Measurements from ENCODE around the gene CHCHD3.

Gene CHCHD3

DNA sequence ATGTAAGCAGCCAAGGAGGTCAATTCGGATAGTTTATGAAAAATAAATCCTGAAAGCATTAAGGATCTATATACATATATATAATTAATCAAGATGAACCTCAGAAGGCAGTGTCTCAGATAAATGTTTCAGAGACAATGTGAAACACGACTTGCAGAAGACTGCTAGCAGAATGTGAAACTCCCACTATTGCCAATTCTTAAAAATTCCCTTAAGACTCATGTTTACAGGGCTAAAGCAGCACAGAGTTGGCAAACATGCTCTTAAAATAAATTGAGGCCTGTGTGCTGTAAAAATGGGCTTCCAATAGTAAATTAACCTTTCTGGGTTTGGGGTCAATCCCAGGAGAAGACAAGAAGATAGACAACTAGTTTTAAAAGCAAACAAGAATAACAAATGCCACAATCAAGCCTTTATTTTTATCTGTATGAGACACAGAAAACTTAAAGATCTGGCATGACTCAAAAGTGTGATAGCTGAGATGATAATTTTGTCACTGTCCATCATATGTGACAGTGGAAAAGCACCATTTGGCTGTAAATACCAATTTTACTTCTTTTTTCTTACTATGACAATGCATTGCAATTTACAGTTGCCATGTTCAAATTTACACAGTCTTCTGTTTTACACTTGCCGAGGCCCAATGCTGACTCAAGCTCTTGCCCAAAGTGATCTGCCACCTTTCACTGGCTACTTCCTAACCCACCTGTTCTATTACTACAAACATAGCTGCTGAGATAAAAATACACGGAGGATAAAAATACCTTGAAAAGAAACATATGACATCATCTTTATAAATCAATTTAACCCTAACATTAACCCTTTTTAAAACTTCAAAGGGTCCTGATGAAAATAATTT lies 78.6 kb downstream of the CHCHD3 start:
- Histone ChIP-seq H3K9me3 (ENCODE audit: control insufficient read depth, insufficient read depth, low read depth, low read length) (no peaks in the 10 kb centered on the region), H3K27ac (ENCODE audit: low read depth, low read length) (no peak overlapping the region), H3K27me3 (ENCODE audit: control insufficient read depth, insufficient read depth, low read length) (no peaks in the 10 kb centered on the region), H3K36me3 (ENCODE audit: control insufficient read depth, insufficient read depth, low read length) (no peaks in the 10 kb centered on the region), H3K9ac (ENCODE audit: low read length) (no peak overlapping the region), H3K4me1 (ENCODE audit: control insufficient read depth, insufficient read depth, low read length) (peaks cover 17% of the 10 kb centered on the region), H3K4me3 (ENCODE audit: low read depth, low read length) (no peak overlapping the region)

DNA sequence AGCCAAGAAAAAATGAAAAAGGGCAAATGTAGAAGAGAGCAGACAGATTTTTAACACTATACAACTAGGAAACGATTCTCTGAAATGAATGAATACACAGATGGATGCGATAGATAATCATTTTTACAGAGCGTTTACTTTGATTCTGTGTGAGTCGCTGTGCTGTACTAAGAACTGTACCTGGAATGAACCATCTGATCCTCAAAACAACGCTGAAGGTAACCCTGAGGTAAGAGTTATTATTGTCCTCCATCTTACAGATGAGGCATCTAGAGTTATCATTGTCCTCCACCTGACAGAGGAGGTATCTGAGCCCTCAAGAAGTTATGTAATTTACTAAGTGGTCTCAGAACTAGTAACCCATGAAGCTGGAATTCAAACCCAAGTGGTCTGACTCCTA lies 80.2 kb downstream of the CHCHD3 start:
- Histone ChIP-seq H3K9me3 (ENCODE audit: control insufficient read depth, insufficient read depth, low read depth, low read length) (no peaks in the 10 kb centered on the region), H3K4me3 (ENCODE audit: low read depth, low read length) (no peak overlapping the region), H3K27ac (ENCODE audit: low read depth, low read length) (no peak overlapping the region), H3K36me3 (ENCODE audit: control insufficient read depth, insufficient read depth, low read length) (no peaks in the 10 kb centered on the region), H3K9ac (ENCODE audit: low read length) (no peak overlapping the region), H3K4me1 (ENCODE audit: control insufficient read depth, insufficient read depth, low read length) (peaks cover 26% of the 10 kb centered on the region), H3K27me3 (ENCODE audit: control insufficient read depth, insufficient read depth, low read length) (no peaks in the 10 kb centered on the region)

DNA sequence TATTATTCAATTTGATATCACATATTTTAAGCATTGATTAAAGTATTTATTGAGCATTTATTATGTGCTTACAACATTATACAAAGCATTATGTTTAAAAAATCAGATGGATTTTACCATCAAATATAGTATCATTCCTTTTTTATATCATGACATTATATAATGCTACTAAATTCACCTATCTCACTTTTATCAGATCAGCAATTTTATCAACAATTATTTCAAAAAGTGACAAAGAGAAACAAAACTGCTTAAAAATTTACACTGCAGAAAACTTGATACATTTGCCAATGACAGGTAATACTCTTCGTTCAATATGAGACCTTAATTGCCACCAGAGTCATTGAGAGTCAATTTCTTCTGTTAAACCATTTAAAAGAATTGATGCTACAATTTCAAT lies 82.0 kb downstream of the CHCHD3 start:
- peaks cover 30% of the 10 kb centered on the region for H3K4me1 ChIP-seq (ENCODE audit: control insufficient read depth, insufficient read depth, low read length)

DNA sequence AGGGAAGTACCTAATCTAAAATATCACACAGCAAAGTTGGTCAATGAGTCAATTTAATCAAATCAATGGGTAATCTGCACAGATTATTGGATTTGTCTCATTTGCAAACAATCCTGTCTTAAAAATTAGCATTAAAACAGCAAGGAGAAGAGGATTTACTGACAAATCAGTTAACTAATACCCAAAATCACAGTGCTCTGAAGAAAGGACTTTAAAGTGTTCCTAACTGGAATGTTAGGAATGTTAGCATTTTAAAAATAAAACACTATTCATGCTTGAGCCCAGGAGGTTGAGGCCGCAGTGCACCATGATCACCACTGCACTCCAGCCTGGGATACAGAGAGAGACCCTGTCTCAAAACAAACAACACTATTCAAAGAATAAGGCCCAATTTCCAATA lies 83.1 kb downstream of the CHCHD3 start:
- Histone ChIP-seq H3K4me3 (ENCODE audit: low read depth, low read length) (no peak overlapping the region), H3K27me3 (ENCODE audit: control insufficient read depth, insufficient read depth, low read length) (no peaks in the 10 kb centered on the region), H3K36me3 (ENCODE audit: control insufficient read depth, insufficient read depth, low read length) (no peaks in the 10 kb centered on the region), H3K9me3 (ENCODE audit: control insufficient read depth, insufficient read depth, low read depth, low read length) (no peaks in the 10 kb centered on the region), H3K27ac (ENCODE audit: low read depth, low read length) (no peak overlapping the region), H3K4me1 (ENCODE audit: control insufficient read depth, insufficient read depth, low read length) (peaks cover 30% of the 10 kb centered on the region), H3K9ac (ENCODE audit: low read length) (no peak overlapping the region)

More for the DNA sequence above, 82.0 kb downstream of the CHCHD3 start:
- Histone ChIP-seq H3K9me3 (ENCODE audit: control insufficient read depth, insufficient read depth, low read depth, low read length) (no peaks in the 10 kb centered on the region), H3K9ac (ENCODE audit: low read length) (no peak overlapping the region), H3K36me3 (ENCODE audit: control insufficient read depth, insufficient read depth, low read length) (no peaks in the 10 kb centered on the region), H3K27ac (ENCODE audit: low read depth, low read length) (no peak overlapping the region), H3K27me3 (ENCODE audit: control insufficient read depth, insufficient read depth, low read length) (no peaks in the 10 kb centered on the region), H3K4me3 (ENCODE audit: low read depth, low read length) (no peak overlapping the region)

DNA sequence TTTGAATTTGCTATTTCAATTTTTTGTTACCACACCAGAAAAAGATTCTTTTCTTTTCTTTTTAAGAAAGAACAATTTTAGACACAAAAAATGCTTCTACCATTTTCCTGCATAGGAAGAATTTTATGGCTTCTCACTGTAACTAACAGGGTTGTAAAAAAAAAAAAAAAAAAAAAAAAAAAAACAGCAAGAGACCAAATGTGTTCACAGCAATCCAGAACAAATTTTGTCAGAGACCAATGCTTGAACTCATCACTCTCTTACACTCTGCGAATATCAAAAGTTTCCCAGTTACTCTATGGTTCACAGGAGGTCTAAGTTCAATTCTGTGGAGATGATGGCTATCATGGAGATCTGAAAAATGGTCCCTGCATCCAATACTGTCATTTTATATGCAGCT lies 84.4 kb downstream of the CHCHD3 start:
- no peaks in the 10 kb centered on the region for H3K27me3 ChIP-seq (ENCODE audit: control insufficient read depth, insufficient read depth, low read length)
- H3K4me1 ChIP-seq (ENCODE audit: control insufficient read depth, insufficient read depth, low read length), result peaks cover 37% of the 10 kb centered on the region
- H3K36me3 ChIP-seq (ENCODE audit: control insufficient read depth, insufficient read depth, low read length), result no peaks in the 10 kb centered on the region
- H3K9me3 ChIP-seq (ENCODE audit: control insufficient read depth, insufficient read depth, low read depth, low read length), result no peaks in the 10 kb centered on the region
- no peak overlapping the region for H3K4me3 ChIP-seq (ENCODE audit: low read depth, low read length)
- no peak overlapping the region for H3K9ac ChIP-seq (ENCODE audit: low read length)
- no peak overlapping the region for H3K27ac ChIP-seq (ENCODE audit: low read depth, low read length)

DNA sequence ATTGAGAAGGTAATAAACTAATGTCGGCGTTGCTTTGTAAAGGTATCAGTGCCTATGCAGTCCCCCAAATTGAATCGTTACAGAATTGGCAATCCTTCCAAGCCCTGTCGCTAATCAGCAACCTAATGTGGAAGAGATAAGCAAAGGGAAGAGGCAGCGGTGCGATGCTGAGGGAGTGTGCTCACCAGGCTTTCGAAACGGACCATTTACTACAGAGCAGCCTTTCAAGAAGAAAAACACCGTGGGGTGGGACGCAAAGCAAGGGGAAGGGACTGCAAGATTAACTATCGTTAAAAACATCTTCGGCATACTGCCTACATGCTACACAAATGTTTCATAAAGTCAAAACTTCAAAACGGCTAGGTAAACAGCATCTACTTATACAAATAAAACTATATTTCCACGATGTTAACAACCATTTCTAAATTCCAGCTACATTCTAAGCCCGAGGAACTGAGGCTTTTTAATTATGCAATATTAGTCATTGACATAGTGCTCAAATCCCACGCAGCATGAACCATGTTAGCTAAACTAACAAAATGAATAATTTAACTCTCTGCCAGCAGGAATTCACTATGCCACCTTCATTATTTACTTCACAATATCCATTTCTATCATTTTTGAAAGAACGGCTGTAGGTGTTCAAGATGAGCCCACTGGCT lies 85.2 kb downstream of the CHCHD3 start:
- H3K4me3 ChIP-seq (ENCODE audit: low read depth, low read length), result no peak overlapping the region
- no peaks in the 10 kb centered on the region for H3K9me3 ChIP-seq (ENCODE audit: control insufficient read depth, insufficient read depth, low read depth, low read length)
- H3K27me3 ChIP-seq (ENCODE audit: control insufficient read depth, insufficient read depth, low read length), result no peaks in the 10 kb centered on the region
- no peaks in the 10 kb centered on the region for H3K36me3 ChIP-seq (ENCODE audit: control insufficient read depth, insufficient read depth, low read length)
- no peak overlapping the region for H3K27ac ChIP-seq (ENCODE audit: low read depth, low read length)
- H3K4me1 ChIP-seq (ENCODE audit: control insufficient read depth, insufficient read depth, low read length), result peaks cover 45% of the 10 kb centered on the region
- H3K9ac ChIP-seq (ENCODE audit: low read length), result no peak overlapping the region

DNA sequence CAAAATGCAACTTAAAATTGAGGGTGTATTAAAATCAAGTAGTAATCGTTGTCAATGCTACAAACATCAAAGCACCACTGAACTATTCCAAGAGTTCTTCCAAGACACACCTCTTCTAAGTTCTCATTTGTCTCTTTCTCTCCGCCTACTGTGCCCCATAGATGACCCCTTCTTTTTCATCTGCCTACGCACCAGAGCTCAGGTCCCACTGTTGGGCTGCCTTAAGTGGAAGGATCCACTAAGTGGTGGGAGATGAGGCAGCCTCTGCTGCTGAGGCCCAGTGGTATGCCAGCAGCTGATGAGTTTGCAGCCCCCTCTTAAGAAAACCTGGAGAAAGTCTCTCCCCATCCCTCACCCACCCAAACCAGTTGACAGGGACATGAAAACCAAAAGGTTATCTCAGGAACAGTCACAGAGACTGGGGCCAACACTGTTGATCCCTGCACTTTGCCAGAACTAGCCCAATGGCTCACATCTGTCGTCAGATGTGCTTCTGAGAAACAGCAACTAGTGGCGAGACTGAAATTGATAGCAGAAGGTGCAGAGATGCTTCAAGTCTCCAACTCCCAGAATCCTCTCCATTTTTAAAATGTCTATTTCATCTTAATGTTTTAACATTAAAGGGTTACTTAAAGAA lies 88.4 kb downstream of the CHCHD3 start:
- H3K4me3 ChIP-seq (ENCODE audit: low read depth, low read length), result no peak overlapping the region
- no peak overlapping the region for H3K9ac ChIP-seq (ENCODE audit: low read length)
- no peak overlapping the region for H3K27ac ChIP-seq (ENCODE audit: low read depth, low read length)
- no peaks in the 10 kb centered on the region for H3K27me3 ChIP-seq (ENCODE audit: control insufficient read depth, insufficient read depth, low read length)
- no peaks in the 10 kb centered on the region for H3K9me3 ChIP-seq (ENCODE audit: control insufficient read depth, insufficient read depth, low read depth, low read length)
- H3K4me1 ChIP-seq (ENCODE audit: control insufficient read depth, insufficient read depth, low read length), result peaks cover 30% of the 10 kb centered on the region
- no peaks in the 10 kb centered on the region for H3K36me3 ChIP-seq (ENCODE audit: control insufficient read depth, insufficient read depth, low read length)

DNA sequence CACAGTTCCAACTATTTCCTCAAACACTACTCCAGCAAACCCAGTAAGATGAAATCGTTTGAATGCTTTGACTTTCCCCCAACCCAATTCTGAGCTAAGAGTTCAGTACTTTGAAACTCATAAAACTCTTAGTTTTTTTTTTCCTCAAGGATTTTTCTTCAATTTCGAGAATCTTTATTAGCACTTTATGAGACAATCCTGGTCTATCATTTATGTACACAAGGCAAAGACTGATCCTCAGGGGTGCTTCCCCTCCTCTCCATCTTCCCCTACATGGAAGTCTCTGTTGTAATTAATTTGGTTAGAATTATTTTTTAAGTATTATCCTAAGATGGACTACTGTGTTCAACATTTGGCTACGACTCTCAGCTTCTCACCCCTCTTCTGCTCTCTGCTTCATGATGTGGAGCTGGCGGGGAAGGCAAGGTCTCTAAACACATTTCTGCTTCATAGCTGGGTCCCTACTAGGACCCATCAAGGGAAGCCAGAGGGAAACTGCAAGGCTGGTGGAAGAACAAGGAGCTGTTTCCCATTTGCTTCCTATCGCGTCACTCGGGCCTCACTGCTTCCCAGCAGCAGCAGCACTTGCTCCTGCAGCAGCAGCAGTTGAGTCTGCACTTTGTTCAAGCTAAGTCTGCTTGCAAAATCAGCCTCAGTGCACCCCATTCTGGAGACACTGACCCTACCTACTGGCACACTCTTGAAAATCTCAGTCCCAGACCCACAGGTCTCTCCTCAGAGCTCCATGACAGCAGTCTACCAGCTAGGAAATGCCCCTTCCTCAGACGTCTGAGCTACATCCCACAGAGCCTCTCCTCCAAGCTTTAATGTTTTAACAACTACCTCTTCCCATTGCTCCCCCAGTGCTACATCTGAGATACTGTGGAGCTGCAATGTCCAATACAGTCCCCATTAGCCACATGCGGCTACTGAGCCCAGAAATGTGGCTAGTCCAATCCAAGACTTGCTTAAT lies 90.0 kb downstream of the CHCHD3 start:
- H3K9ac ChIP-seq (ENCODE audit: low read length), result no peak overlapping the region
- H3K4me1 ChIP-seq (ENCODE audit: control insufficient read depth, insufficient read depth, low read length), result peaks cover 20% of the 10 kb centered on the region
- peaks cover 7% of the 10 kb centered on the region; the same call in 1 of the 2 replicates for H3K9me3 ChIP-seq (ENCODE audit: control insufficient read depth, insufficient read depth, low read depth, low read length)
- H3K27me3 ChIP-seq (ENCODE audit: control insufficient read depth, insufficient read depth, low read length), result no peaks in the 10 kb centered on the region
- H3K36me3 ChIP-seq (ENCODE audit: control insufficient read depth, insufficient read depth, low read length), result no peaks in the 10 kb centered on the region
- H3K4me3 ChIP-seq (ENCODE audit: low read depth, low read length), result no peak overlapping the region
- no peak overlapping the region for H3K27ac ChIP-seq (ENCODE audit: low read depth, low read length)

DNA sequence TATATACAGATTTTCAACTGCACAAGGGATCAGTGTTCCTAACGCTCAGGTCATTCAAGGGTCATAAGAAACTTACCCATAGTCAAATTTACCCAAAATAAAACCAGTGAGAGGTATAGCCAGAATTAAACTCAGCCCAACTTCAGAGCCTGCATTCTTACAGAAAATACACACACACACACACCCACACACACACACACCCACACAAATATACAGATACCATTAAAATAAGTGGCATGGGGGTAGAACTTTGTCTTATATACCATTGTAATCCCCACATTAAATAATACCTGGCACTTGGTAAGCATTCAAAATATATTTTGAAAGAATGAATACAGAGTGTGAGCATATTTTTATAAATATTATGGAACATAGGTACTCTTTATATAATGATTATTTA lies 93.8 kb downstream of the CHCHD3 start:
- Histone ChIP-seq H3K36me3 (ENCODE audit: control insufficient read depth, insufficient read depth, low read length) (no peaks in the 10 kb centered on the region; the same call in 1 of the 2 replicates), H3K4me3 (ENCODE audit: low read depth, low read length) (no peak overlapping the region), H3K9me3 (ENCODE audit: control insufficient read depth, insufficient read depth, low read depth, low read length) (peaks cover 20% of the 10 kb centered on the region), H3K27ac (ENCODE audit: low read depth, low read length) (no peak overlapping the region), H3K4me1 (ENCODE audit: control insufficient read depth, insufficient read depth, low read length) (peaks cover 9% of the 10 kb centered on the region), H3K27me3 (ENCODE audit: control insufficient read depth, insufficient read depth, low read length) (no peaks in the 10 kb centered on the region), H3K9ac (ENCODE audit: low read length) (no peak overlapping the region)

DNA sequence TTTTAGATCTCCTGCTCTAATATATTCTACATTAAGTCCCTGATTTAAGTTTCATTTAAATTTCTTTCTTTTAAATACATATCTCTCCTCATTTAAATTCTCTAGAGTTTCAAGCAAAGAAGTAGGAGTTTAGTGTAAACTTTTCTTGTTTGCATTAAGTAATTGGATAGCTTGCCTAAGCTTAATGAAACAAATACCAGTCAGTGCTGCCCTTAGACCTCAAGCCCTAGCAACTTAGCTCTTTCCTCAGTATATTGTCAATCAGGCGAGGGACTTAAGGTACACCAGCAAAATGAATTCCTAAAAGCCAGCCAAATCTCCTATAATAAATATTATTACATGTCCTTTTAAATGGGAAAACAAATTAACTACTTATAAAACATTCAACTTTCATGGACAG lies 101.5 kb downstream of the CHCHD3 start:
- Histone ChIP-seq H3K4me3 (ENCODE audit: low read depth, low read length) (no peak overlapping the region), H3K27me3 (ENCODE audit: control insufficient read depth, insufficient read depth, low read length) (no peaks in the 10 kb centered on the region), H3K9ac (ENCODE audit: low read length) (no peak overlapping the region), H3K9me3 (ENCODE audit: control insufficient read depth, insufficient read depth, low read depth, low read length) (peaks cover 7% of the 10 kb centered on the region), H3K36me3 (ENCODE audit: control insufficient read depth, insufficient read depth, low read length) (no peaks in the 10 kb centered on the region; the same call in 1 of the 2 replicates), H3K27ac (ENCODE audit: low read depth, low read length) (no peak overlapping the region), H3K4me1 (ENCODE audit: control insufficient read depth, insufficient read depth, low read length) (no peaks in the 10 kb centered on the region)
